Hepatocyte (in vitro differentiated cells): Measurements from ENCODE around the gene CDH4. TPM values are rescaled to one million over a fixed set of nuclear protein-coding genes. Genes with fewer than 3 reads are reported as not detected.

ENCODE experiments used
- DNase-seq: peaks from one replicate; pipeline ENCODE4 v3.0.0-alpha.2; 2016; ENCODE audit warnings: low spot score
- H2AFZ ChIP-seq: fragments of 200-600 bp; sonication (generic); 2 replicates; pipeline ENCODE4 v1.6.0; 2016; ENCODE audit warnings: antibody characterized with exemption, mild to moderate bottlenecking
- H3K27ac ChIP-seq: fragments of 200-600 bp; sonication (generic); 2 replicates; pipeline ENCODE4 v1.5.1; 2016; ENCODE audit warnings: mild to moderate bottlenecking
- H3K27me3 ChIP-seq: fragments of 200-600 bp; sonication (generic); 2 replicates; pipeline ENCODE4 v1.6.1; 2016
- H3K36me3 ChIP-seq: fragments of 200-600 bp; sonication (generic); replicated peaks from 2 replicates; pipeline ENCODE4 v1.5.1; 2016; ENCODE audit warnings: low read depth; ENCODE audit not compliant: insufficient read depth
- H3K4me1 ChIP-seq: fragments of 200-600 bp; sonication (generic); 2 replicates; pipeline ENCODE4 v1.5.1; 2016; ENCODE audit warnings: mild to moderate bottlenecking, moderate library complexity; ENCODE audit not compliant: insufficient read depth
- H3K4me2 ChIP-seq: fragments of 200-600 bp; sonication (generic); 2 replicates; pipeline ENCODE4 v1.6.0; 2016
- H3K4me3 ChIP-seq: fragments of 200-600 bp; sonication (generic); 2 replicates; pipeline ENCODE4 v1.5.1; 2016; ENCODE audit warnings: mild to moderate bottlenecking
- H3K79me2 ChIP-seq: fragments of 200-600 bp; sonication (generic); 2 replicates; pipeline ENCODE4 v1.6.0; 2017; ENCODE audit warnings: mild to moderate bottlenecking
- H3K9me2 ChIP-seq: fragments of 200-600 bp; sonication (generic); replicated peaks from 2 replicates; pipeline ENCODE4 v1.6.0; 2017; ENCODE audit warnings: mild to moderate bottlenecking; ENCODE audit not compliant: insufficient read depth
- H3K9me3 ChIP-seq: fragments of 200-600 bp; sonication (generic); 2 replicates; pipeline ENCODE4 v1.5.1; 2016; ENCODE audit warnings: low read depth, mild to moderate bottlenecking
- H4K20me1 ChIP-seq: fragments of 200-600 bp; sonication (generic); 2 replicates; pipeline ENCODE4 v1.6.0; 2016; ENCODE audit warnings: mild to moderate bottlenecking; ENCODE audit not compliant: insufficient read depth, poor library complexity, severe bottlenecking
- CTCF ChIP-seq: fragments of 200-600 bp; sonication (generic); IDR thresholded peaks from 2 replicates; pipeline ENCODE4 v1.5.1; 2016; ENCODE audit warnings: antibody characterized with exemption, mild to moderate bottlenecking; ENCODE audit not compliant: poor library complexity
- EZH2 ChIP-seq: fragments of 200-600 bp; sonication (generic); IDR thresholded peaks from 2 replicates; pipeline ENCODE4 v1.6.1; 2016; ENCODE audit warnings: antibody characterized with exemption, mild to moderate bottlenecking, borderline replicate concordance
- EZH2phosphoT487 ChIP-seq: fragments of 200-600 bp; sonication (generic); IDR thresholded peaks from one replicate; pipeline ENCODE4 v1.6.1; 2018; ENCODE audit warnings: antibody characterized with exemption, mild to moderate bottlenecking, low read depth, moderate library complexity; ENCODE audit not compliant: unreplicated experiment, severe bottlenecking
- WGBS: methylation state at CpG from one replicate; pipeline ENCODE4 v1.1.6; 2016; ENCODE audit warnings: low lambda C conversion rate; ENCODE audit errors: missing lambda C conversion rate; 5-methylcytosine and 5-hydroxymethylcytosine counted together
- polyA plus RNA-seq: library from polyadenylated mRNA; unstranded; fragments of >200 nt; fragmentation: Nextera tagmentation; extraction: Ambion mirVana; gene quantifications from 2 replicates; pipeline ENCODE4 v1.2.1, GENCODE V29; 2016
- total RNA-seq: library from RNA; depleted of rRNA; stranded (reverse); fragments of >200 nt; gene quantifications from 2 replicates; pipeline ENCODE4 v1.2.3, GENCODE V29; 2014

The CDH4 gene
- total and polyA plus RNA-seq, 2 experiments from 2014 or later = 0.53 to 0.73 TPM

- no peak for DNase-seq
- Histone ChIP-seq H3K4me2 (no peak overlapping the region), H3K27me3 (no peaks in the 10 kb centered on the region), H3K79me2 (no peaks in the 10 kb centered on the region), H2AFZ (no peak overlapping the region), H3K36me3 (no peaks in the 10 kb centered on the region), H3K4me1 (no peaks in the 10 kb centered on the region), H4K20me1 (no peaks in the 10 kb centered on the region), H3K9me3 (no peaks in the 10 kb centered on the region), H3K9me2 (no peaks in the 10 kb centered on the region), H3K27ac (no peak overlapping the region), H3K4me3 (no peak overlapping the region)
- 89% methylated on average over 11 of the region's 11 CpGs for WGBS
- TF ChIP-seq CTCF (no peak), EZH2 (no peak), EZH2phosphoT487 (no peak)
These were observed 517.3 kb downstream of the CDH4 start for GRCh38 chr20:61769286-61769832.

- Histone ChIP-seq H4K20me1 (no peaks in the 10 kb centered on the region), H3K36me3 (no peaks in the 10 kb centered on the region), H3K27me3 (no peaks in the 10 kb centered on the region), H3K27ac (no peak overlapping the region), H2AFZ (no peak overlapping the region), H3K4me1 (no peaks in the 10 kb centered on the region), H3K9me2 (no peaks in the 10 kb centered on the region), H3K4me3 (no peak overlapping the region), H3K4me2 (no peak overlapping the region), H3K79me2 (no peaks in the 10 kb centered on the region), H3K9me3 (no peaks in the 10 kb centered on the region)
- TF ChIP-seq EZH2phosphoT487 = no peak
- WGBS = 94% methylated on average over 16 of the region's 16 CpGs
- DNase-seq = no peak
These were observed 518.1 kb downstream of the CDH4 start for GRCh38 chr20:61770113-61770585.

- H3K4me1 ChIP-seq = no peaks in the 10 kb centered on the region
- H3K4me2 ChIP-seq = no peak overlapping the region
- no peaks in the 10 kb centered on the region for H3K36me3 ChIP-seq
- H3K79me2 ChIP-seq = no peaks in the 10 kb centered on the region
- H3K9me3 ChIP-seq = no peaks in the 10 kb centered on the region
- no peaks in the 10 kb centered on the region for H4K20me1 ChIP-seq
- 77% methylated on average over 8 of the region's 8 CpGs for WGBS
- no peak for TF ChIP-seq EZH2
- TF ChIP-seq EZH2phosphoT487 = no peak
- TF ChIP-seq CTCF = no peak
- no peak overlapping the region for H3K27ac ChIP-seq
- H3K9me2 ChIP-seq = no peaks in the 10 kb centered on the region
- no peak overlapping the region for H2AFZ ChIP-seq
- DNase-seq = no peak
- no peak overlapping the region for H3K4me3 ChIP-seq
- H3K27me3 ChIP-seq = no peaks in the 10 kb centered on the region
These were observed 519.8 kb downstream of the CDH4 start for GRCh38 chr20:61771805-61772350.

DNA sequence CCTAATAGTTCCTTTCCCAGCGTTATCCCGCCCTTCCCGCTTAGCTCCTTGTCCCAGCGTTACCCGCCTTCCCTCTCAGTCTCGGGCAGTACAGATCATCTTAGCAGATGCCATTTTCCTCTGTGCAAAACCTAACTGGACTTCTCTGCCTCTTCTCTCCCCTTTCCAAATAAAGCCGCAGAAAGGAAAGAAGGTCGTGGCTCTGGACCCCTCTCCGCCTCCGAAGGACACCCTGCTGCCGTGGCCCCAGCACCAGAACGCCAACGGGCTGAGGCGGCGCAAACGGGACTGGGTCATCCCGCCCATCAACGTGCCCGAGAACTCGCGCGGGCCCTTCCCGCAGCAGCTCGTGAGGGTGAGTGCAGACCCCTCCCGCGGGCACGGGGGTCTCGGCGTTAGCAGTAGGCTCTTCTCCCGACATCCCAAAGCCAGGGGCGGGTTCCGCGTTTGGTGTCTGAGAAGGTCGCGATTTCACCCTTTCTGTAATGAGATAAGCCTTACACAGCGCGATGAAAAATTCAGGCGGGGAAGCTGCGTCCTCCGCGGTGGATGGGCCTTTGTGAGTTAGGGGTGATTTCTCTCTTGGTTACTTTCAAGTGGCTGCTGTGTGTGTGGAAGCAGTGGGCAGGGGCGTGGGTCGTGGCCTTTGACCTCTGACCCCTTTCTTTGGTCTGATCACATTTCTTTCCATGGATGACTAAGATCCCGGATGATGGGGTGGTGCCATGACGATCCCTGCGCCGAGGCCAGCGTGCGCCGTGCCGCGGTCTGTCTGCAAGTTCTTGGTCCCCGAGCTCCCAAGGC lies 521.0 kb downstream of the CDH4 start:
- Histone ChIP-seq H2AFZ (no peak overlapping the region), H3K4me2 (no peak overlapping the region), H3K27ac (no peak overlapping the region), H3K9me2 (no peaks in the 10 kb centered on the region), H3K9me3 (no peaks in the 10 kb centered on the region), H3K4me1 (no peaks in the 10 kb centered on the region), H3K36me3 (no peaks in the 10 kb centered on the region), H3K27me3 (no peaks in the 10 kb centered on the region), H4K20me1 (no peaks in the 10 kb centered on the region), H3K4me3 (no peak overlapping the region), H3K79me2 (no peaks in the 10 kb centered on the region)
- DNase-seq = no peak
- 94% methylated on average over 53 of the region's 53 CpGs for WGBS
- no peak for TF ChIP-seq CTCF
- no peak for TF ChIP-seq EZH2phosphoT487
- no peak for TF ChIP-seq EZH2
